H1 (cell line): ENCODE results near the gene ILKAP. TPM values are rescaled to one million over a fixed set of nuclear protein-coding genes. Genes with fewer than 3 reads are reported as not detected.

Experiments
- CTCF ChIA-PET: fragments of 300-600 bp; sonication (Branson Sonifier 250); formaldehyde crosslinking; loops from one replicate; lab custom pipeline; 2021; ENCODE audit not compliant: partially characterized antibody; lab: Charles Lee
- POLR2A ChIA-PET: fragments of 300-600 bp; sonication (Branson Sonifier 250); formaldehyde crosslinking; loops from one replicate; lab custom pipeline; 2021; ENCODE audit warnings: inconsistent platforms; ENCODE audit not compliant: partially characterized antibody; lab: Charles Lee
- DNase-seq, 2 experiments: peaks; one replicate each; pipeline versions ENCODE4 v3.0.0 to v3.0.0-alpha.2; 2010 to 2022; ENCODE audit warnings: low spot score in 2 of 2, low read depth in 1 of 2, mixed read lengths in 1 of 2
- FAIRE-seq: peaks from 2 replicates; lab custom pipeline; 2011; peaks lifted over from hg19 to GRCh38; lab: Jason Lieb, UNC
- H2AFZ ChIP-seq: 2 replicates; pipeline ENCODE4 v1.8.1; 2012; ENCODE audit warnings: low read length, inconsistent platforms
- H2AK5ac ChIP-seq: 2 replicates; pipeline ENCODE4 v1.6.1; 2013; ENCODE audit warnings: low read depth, low read length
- H2BK120ac ChIP-seq: replicated peaks from 2 replicates; pipeline ENCODE3; 2013; ENCODE audit warnings: low read depth, low read length, inconsistent platforms
- H2BK12ac ChIP-seq: 2 replicates; pipeline ENCODE4 v1.6.1; 2013; ENCODE audit warnings: low read depth, low read length
- H2BK15ac ChIP-seq: 2 replicates; pipeline ENCODE4 v1.6.1; 2013; ENCODE audit warnings: low read length
- H2BK20ac ChIP-seq: 2 replicates; pipeline ENCODE4 v1.6.1; 2013; ENCODE audit warnings: low read length
- H2BK5ac ChIP-seq: 2 replicates; pipeline ENCODE4 v1.6.1; 2013; ENCODE audit warnings: low read depth, low read length
- H3K14ac ChIP-seq: 2 replicates; pipeline ENCODE4 v1.6.1; 2013; ENCODE audit warnings: inconsistent platforms; ENCODE audit not compliant: insufficient read length
- H3K18ac ChIP-seq: 2 replicates; pipeline ENCODE4 v1.6.1; 2013; ENCODE audit warnings: low read length; ENCODE audit errors: extremely low read depth
- H3K23ac ChIP-seq: 2 replicates; pipeline ENCODE4 v1.6.1; 2013; ENCODE audit warnings: inconsistent platforms; ENCODE audit not compliant: insufficient read length
- H3K23me2 ChIP-seq: 2 replicates; pipeline ENCODE4 v1.6.1; 2013; ENCODE audit warnings: low read depth, low read length
- H3K27ac ChIP-seq: 2 replicates; pipeline ENCODE4 v1.6.1; 2011; ENCODE audit warnings: low read depth, low read length, inconsistent platforms
- H3K27me3 ChIP-seq, 4 experiments: replicated peaks in 1 of 4; 1 replicate in 1 of 4; 2 replicates in 3 of 4; pipeline versions ENCODE4 v1.6.1 to v1.8.1; 2011 to 2013; ENCODE audit warnings: low read length in 3 of 4, mild to moderate bottlenecking in 3 of 4, inconsistent platforms in 2 of 4, mixed read lengths in 2 of 4, moderate library complexity in 1 of 4; ENCODE audit not compliant: control insufficient read depth in 3 of 4, insufficient read depth in 3 of 4; ENCODE audit errors: extremely low read depth in 1 of 4
- H3K36me3 ChIP-seq, 4 experiments: 2 replicates each; pipeline versions ENCODE4 v1.6.1 to v1.8.1; 2011 to 2013; ENCODE audit warnings: mild to moderate bottlenecking in 4 of 4, low read length in 3 of 4, moderate library complexity in 2 of 4, control low read depth in 1 of 4, inconsistent platforms in 1 of 4; ENCODE audit not compliant: insufficient read depth in 4 of 4, control insufficient read depth in 2 of 4
- H3K4ac ChIP-seq: replicated peaks from 2 replicates; pipeline ENCODE3; 2013; ENCODE audit warnings: low read length, low read depth, mixed read lengths, inconsistent platforms; ENCODE audit not compliant: insufficient read length
- H3K4me1 ChIP-seq, 4 experiments: replicated peaks in 1 of 4; 1 replicate in 1 of 4; 2 replicates in 3 of 4; pipeline versions ENCODE4 v1.6.1 to v1.8.1; 2011 to 2013; ENCODE audit warnings: low read length in 3 of 4, inconsistent platforms in 2 of 4, mixed read lengths in 1 of 4; ENCODE audit not compliant: insufficient read depth in 4 of 4, control insufficient read depth in 3 of 4
- H3K4me2 ChIP-seq, 2 experiments: 2 replicates each; pipeline versions ENCODE4 v1.6.1 to v1.8.1; 2011 to 2013; ENCODE audit warnings: low read depth in 2 of 2, low read length in 2 of 2, control low read depth in 1 of 2, inconsistent platforms in 1 of 2, mild to moderate bottlenecking in 1 of 2; ENCODE audit not compliant: insufficient read depth in 1 of 2
- H3K4me3 ChIP-seq, 4 experiments: fragments of 200-600, 300-600 bp in 1 of 4; sonication (generic), shearing (Covaris generic), sonication (Bioruptor Twin) in 1 of 4; 2 replicates each; pipeline versions ENCODE4 v1.5.1 to v1.8.1; 2011 to 2016; ENCODE audit warnings: low read length in 4 of 4, low read depth in 3 of 4, control low read depth in 2 of 4, inconsistent platforms in 2 of 4, mild to moderate bottlenecking in 2 of 4, mixed read lengths in 1 of 4, moderate library complexity in 1 of 4; ENCODE audit not compliant: insufficient read depth in 2 of 4; ENCODE audit errors: extremely low read depth in 1 of 4
- H3K56ac ChIP-seq: replicated peaks from 2 replicates; pipeline ENCODE3; 2013; ENCODE audit warnings: low read depth, mild to moderate bottlenecking, mixed read lengths, low read length, inconsistent platforms; ENCODE audit not compliant: insufficient read length
- H3K79me1 ChIP-seq: 2 replicates; pipeline ENCODE4 v1.6.1; 2013; ENCODE audit warnings: low read depth, low read length, control low read depth
- H3K79me2 ChIP-seq, 2 experiments: 2 replicates each; pipeline versions ENCODE4 v1.6.1 to v1.8.1; 2012 to 2013; ENCODE audit warnings: low read length in 2 of 2, mild to moderate bottlenecking in 2 of 2, inconsistent platforms in 1 of 2; ENCODE audit not compliant: insufficient read depth in 2 of 2, control insufficient read depth in 1 of 2
- H3K9ac ChIP-seq, 4 experiments: replicated peaks in 1 of 4; 1 replicate in 1 of 4; 2 replicates in 3 of 4; pipeline versions ENCODE4 v1.6.1 to v1.8.1; 2011 to 2013; ENCODE audit warnings: low read depth in 3 of 4, low read length in 3 of 4, control low read depth in 2 of 4, mild to moderate bottlenecking in 2 of 4, moderate library complexity in 2 of 4, inconsistent platforms in 1 of 4; ENCODE audit errors: extremely low read depth in 1 of 4
- H3K9me3 ChIP-seq, 2 experiments: 2 replicates each; pipeline versions ENCODE4 v1.6.1 to v1.8.1; 2012 to 2013; ENCODE audit warnings: mild to moderate bottlenecking in 2 of 2, moderate library complexity in 2 of 2, control low read depth in 1 of 2, inconsistent platforms in 1 of 2, low read depth in 1 of 2, low read length in 1 of 2, mixed read lengths in 1 of 2; ENCODE audit not compliant: insufficient read depth in 2 of 2
- H4K20me1 ChIP-seq, 2 experiments: replicated peaks in 1 of 2; 2 replicates each; pipeline versions ENCODE3 to v1.8.1; 2011 to 2013; ENCODE audit warnings: inconsistent platforms in 2 of 2, low read length in 2 of 2, mild to moderate bottlenecking in 1 of 2; ENCODE audit not compliant: insufficient read depth in 2 of 2, control insufficient read depth in 1 of 2
- H4K5ac ChIP-seq: 2 replicates; pipeline ENCODE4 v1.6.1; 2013; ENCODE audit warnings: low read length, low read depth, mixed read lengths, inconsistent platforms; ENCODE audit not compliant: insufficient read length
- H4K8ac ChIP-seq: 2 replicates; pipeline ENCODE4 v1.8.0; 2013; ENCODE audit warnings: mild to moderate bottlenecking, moderate library complexity, low read length, inconsistent platforms; ENCODE audit not compliant: insufficient read depth; ENCODE audit errors: extremely low read depth
- H4K91ac ChIP-seq: replicated peaks from 2 replicates; pipeline ENCODE3; 2013; ENCODE audit warnings: low read length, mixed read lengths, inconsistent platforms; ENCODE audit not compliant: insufficient read length
- ATF2 ChIP-seq: IDR thresholded peaks from 2 replicates; pipeline ENCODE4 v1.6.1; 2012; ENCODE audit warnings: low read length, inconsistent platforms
- CHD1 ChIP-seq: IDR thresholded peaks from 2 replicates; pipeline ENCODE4 v1.6.1; 2012; ENCODE audit warnings: low read depth, low read length, improper control_type of control experiment
- CTCF ChIP-seq, 3 experiments: IDR thresholded peaks; 1 replicate in 2 of 3; 2 replicates in 1 of 3; pipeline versions ENCODE4 v1.5.1 to v1.6.1; 2011; ENCODE audit warnings: low read length in 3 of 3, mild to moderate bottlenecking in 3 of 3, inconsistent platforms in 2 of 3, low read depth in 1 of 3, moderate library complexity in 1 of 3; ENCODE audit not compliant: insufficient read depth in 1 of 3; ENCODE audit errors: control extremely low read depth in 1 of 3
- EZH2 ChIP-seq: fragments of 200-600 bp; sonication (generic); IDR thresholded peaks from 2 replicates; pipeline ENCODE4 v1.7.1; 2012; ENCODE audit warnings: low read depth, mild to moderate bottlenecking, moderate library complexity, low read length, inconsistent platforms; ENCODE audit not compliant: severe bottlenecking
- HDAC2 ChIP-seq, 2 experiments: fragments of 300-600 bp in 1 of 2; sonication (generic) in 1 of 2; IDR thresholded peaks; 2 replicates each; pipeline ENCODE4 v1.6.1; 2011 to 2012; ENCODE audit warnings: low read depth in 2 of 2, low read length in 2 of 2, mild to moderate bottlenecking in 2 of 2, moderate library complexity in 2 of 2, borderline replicate concordance in 1 of 2, inconsistent platforms in 1 of 2
- JUN ChIP-seq: IDR thresholded peaks from 2 replicates; pipeline ENCODE4 v1.6.1; 2011; ENCODE audit warnings: low read depth, mild to moderate bottlenecking, improper control_type of control experiment, low read length
- JUND ChIP-seq: IDR thresholded peaks from 2 replicates; pipeline ENCODE4 v1.6.1; 2011; ENCODE audit warnings: mild to moderate bottlenecking, improper control_type of control experiment, low read length
- PHF8 ChIP-seq: fragments of 200-600 bp; sonication (generic); conservative IDR thresholded peaks from 2 replicates; pipeline ENCODE4 v1.7.1; 2012; ENCODE audit warnings: low read depth, mild to moderate bottlenecking, inconsistent platforms, low read length, moderate library complexity
- SIRT6 ChIP-seq: IDR thresholded peaks from one replicate; pipeline ENCODE4 v1.7.1; 2012; ENCODE audit warnings: low read length, inconsistent platforms
- WGBS, 2 experiments: shearing (Covaris generic) in 1 of 2; methylation state at CpG; one replicate each; pipeline versions ENCODE4 v1.1.6 to v1.1.7; 2013 to 2015; ENCODE audit warnings: low lambda C conversion rate in 2 of 2, mixed read lengths in 2 of 2, inconsistent platforms in 1 of 2, low coverage in 1 of 2, missing lambda C conversion rate in 1 of 2; ENCODE audit not compliant: insufficient replicate concordance in 2 of 2, insufficient coverage in 1 of 2, insufficient read length in 1 of 2; ENCODE audit errors: extremely low coverage in 1 of 2, missing lambda C conversion rate in 1 of 2; 5-methylcytosine and 5-hydroxymethylcytosine counted together
- polyA plus RNA-seq, 7 experiments: library from polyadenylated mRNA; depleted of rRNA in 3 of 7; stranded (reverse) in 5 of 7; unstranded in 2 of 7; fragments of >200 nt in 5 of 7; fragments of 200-250 nt in 2 of 7; gene quantifications; 1 replicate in 5 of 7; 2 replicates in 1 of 7; 4 replicates in 1 of 7; pipeline versions ENCODE4 v1.2.1 to v1.2.3, GENCODE V29; 2011 to 2013; ENCODE audit warnings: missing spikeins in 2 of 7, mixed read lengths in 2 of 7
- total RNA-seq: library from RNA; stranded (reverse); fragmentation: NEBNext Ultra II Directional; extraction: Animal tissue kit (Norgen Biotek cat#: 25700); gene quantifications from 2 replicates; pipeline ENCODE4 v1.2.1, GENCODE V29; 2021

The ILKAP gene
- total and polyA plus RNA-seq, 2 of the 8 experiments (the other 6 are each of a cell fraction or from before 2014, with no cell fraction given) = 23.5 to 33.8 TPM

GRCh38 chr2:238225121-238225520 is 21.6 kb upstream of the ILKAP start:
- no peak overlapping the region for H3K18ac ChIP-seq
- no peak overlapping the region for H2BK120ac ChIP-seq
- no peak overlapping the region for H4K8ac ChIP-seq
- FAIRE-seq = no peak
- no peak overlapping the region for H3K9ac ChIP-seq
- no peak overlapping the region for H3K23ac ChIP-seq
- no peak overlapping the region for H2AK5ac ChIP-seq
- H2BK15ac ChIP-seq = no peak overlapping the region
- no peaks in the 10 kb centered on the region for H3K36me3 ChIP-seq
- H3K4me1 ChIP-seq = peaks cover 0 to 4% (median 2%) of the 10 kb centered on the region in 4 experiments; a peak in 2 of 7 replicates
- H2BK20ac ChIP-seq = no peak overlapping the region
- no peaks in the 10 kb centered on the region for H3K79me2 ChIP-seq
- H3K79me1 ChIP-seq = no peaks in the 10 kb centered on the region
- H2BK12ac ChIP-seq = no peak overlapping the region
- H3K4me3 ChIP-seq = no peak overlapping the region
- no peak overlapping the region for H2BK5ac ChIP-seq
- CTCF ChIA-PET = interaction anchor here (0.8 kb wide), 1 partner anchor 9 kb away, joined by 3 read pairs; no protein-coding TSS in a partner anchor
- peaks cover 0 to 11% (median 4%) of the 10 kb centered on the region in 4 experiments; a peak in 6 of 7 replicates for H3K27me3 ChIP-seq
- H3K14ac ChIP-seq = no peak overlapping the region
- 89% methylated on average over 13 of the region's 13 CpGs; no CpG with 5 or more reads in 1 of the 2 experiments for WGBS, 2 experiments
- no peak overlapping the region for H3K4ac ChIP-seq
- DNase-seq = no peak
- H2AFZ ChIP-seq = no peak overlapping the region
- no peak overlapping the region for H3K4me2 ChIP-seq
- no peaks in the 10 kb centered on the region for H4K20me1 ChIP-seq
- no peaks in the 10 kb centered on the region; a peak in 1 of 4 replicates for H3K9me3 ChIP-seq
- no peak overlapping the region for H4K91ac ChIP-seq
- H3K23me2 ChIP-seq = no peaks in the 10 kb centered on the region
- H3K27ac ChIP-seq = no peak overlapping the region
- no peak overlapping the region for H4K5ac ChIP-seq
- H3K56ac ChIP-seq = no peak overlapping the region
- POLR2A ChIA-PET = interaction anchor here (1.8 kb wide), 1 partner anchor 15 kb away, joined by 7 read pairs; the partner anchor contains the start of gene HES6
- no peak for TF ChIP-seq CTCF (IDR thresholded peaks at IDR 0.05; ENCODE audit: control extremely low read depth in 1 of 3, insufficient read depth in 1 of 3, low read depth in 1 of 3, low read length in 3 of 3)
- no peak for TF ChIP-seq EZH2
- TF ChIP-seq JUND = no peak
- TF ChIP-seq ATF2 = no peak
- no peak for TF ChIP-seq PHF8
- no peak for TF ChIP-seq HDAC2 (IDR thresholded peaks at IDR 0.05; ENCODE audit: borderline replicate concordance in 1 of 2, low read depth in 2 of 2, low read length in 2 of 2)
- TF ChIP-seq JUN = no peak
- no peak for TF ChIP-seq SIRT6
- no peak for TF ChIP-seq CHD1
